Hematopoietic multipotent progenitor cell (in vitro differentiated cells): ENCODE data around the gene BAZ2B. TPM values are rescaled to one million over a fixed set of nuclear protein-coding genes. Genes with fewer than 3 reads are reported as not detected.
A peak's percentile ranks its signal among the peaks of the same experiment; 100 is the strongest.

Experiments
- DNase-seq, 3 donors: peaks; one replicate each; pipeline ENCODE4 v3.0.0-alpha.2; 2011 to 2015; ENCODE audit warnings: low read depth in 2 of 3, low spot score in 2 of 3
- total RNA-seq: library from RNA; depleted of rRNA; stranded (reverse); fragments of >200 nt; gene quantifications from one replicate; pipeline ENCODE4 v1.2.3, GENCODE V29; 2012

BAZ2B gene
- total RNA-seq, 1 donor: 72.7 TPM

GRCh38 chr2:159476329-159476728 lies 140.0 kb downstream of the BAZ2B start:
- no peak for DNase-seq

- no peak for DNase-seq
These were observed 140.6 kb downstream of the BAZ2B start for GRCh38 chr2:159475793-159476192.

DNA sequence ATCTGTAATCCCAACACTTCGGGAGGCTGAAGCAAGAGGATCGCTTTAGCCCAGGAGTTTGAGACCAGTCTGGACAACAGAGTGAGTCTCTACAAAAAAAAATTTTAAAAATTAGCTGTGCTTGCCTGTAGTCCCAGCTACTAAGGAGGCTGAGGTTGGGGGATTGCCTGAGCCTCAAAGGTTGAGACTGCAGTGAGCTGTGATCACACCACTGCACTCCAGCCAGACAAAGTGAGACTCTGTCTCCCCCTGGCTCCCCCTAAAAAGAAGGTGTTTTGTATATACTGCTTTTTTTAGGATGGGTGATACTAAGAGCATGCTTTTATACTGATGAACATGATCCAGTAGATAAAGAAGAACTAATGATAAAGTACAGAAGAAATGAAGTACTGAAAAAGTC lies 145.0 kb downstream of the BAZ2B start:
- DNase-seq: no peak

DNA sequence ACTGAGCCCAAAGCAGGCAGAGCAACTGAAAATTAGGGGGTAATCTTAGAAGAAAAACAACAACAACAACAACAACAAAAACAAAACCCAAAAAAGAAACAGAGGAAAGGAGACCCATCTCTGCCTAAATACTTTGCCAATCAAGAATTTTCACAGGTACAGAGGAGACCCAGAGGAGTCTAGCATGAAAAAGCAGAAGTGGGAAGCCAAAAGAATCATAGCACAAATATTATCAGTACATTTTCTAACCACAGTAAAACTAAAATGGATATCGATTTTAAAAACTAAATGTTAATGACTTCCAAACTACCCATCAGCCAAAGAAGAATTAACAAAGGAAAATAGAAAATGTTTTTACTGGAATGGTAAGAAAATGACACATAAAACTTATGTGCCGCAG lies 148.1 kb downstream of the BAZ2B start:
- DNase-seq: no peak

GRCh38 chr2:159462961-159463360 lies 153.4 kb downstream of the BAZ2B start:
- no peak for DNase-seq

DNA sequence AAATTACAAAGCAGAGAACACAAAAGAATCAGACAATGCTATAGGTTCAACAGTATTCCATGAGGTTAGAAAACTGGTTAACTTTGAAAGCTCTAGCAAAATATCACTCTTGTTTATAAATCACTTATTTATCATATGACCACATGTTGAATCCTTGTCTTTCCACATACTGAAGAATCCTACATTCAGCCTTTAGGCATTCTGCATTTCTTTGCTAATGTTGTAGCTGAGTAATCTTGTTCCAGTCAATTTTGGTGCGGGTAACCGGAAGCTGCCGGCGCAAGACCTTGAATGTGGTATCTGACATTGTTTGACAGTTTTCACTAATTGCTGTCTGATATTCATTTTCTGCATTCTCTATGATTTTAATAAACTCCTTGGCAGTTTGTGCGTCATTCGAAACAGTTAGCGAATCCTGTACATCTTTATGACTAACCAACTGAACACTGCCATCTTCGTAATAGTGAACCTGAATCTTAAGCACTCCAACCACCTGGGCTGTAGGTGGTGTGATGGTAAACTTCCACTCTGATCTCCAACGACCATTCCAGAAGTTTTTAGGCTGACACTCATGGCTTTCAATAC lies 154.1 kb downstream of the BAZ2B start:
- no peak for DNase-seq

DNA sequence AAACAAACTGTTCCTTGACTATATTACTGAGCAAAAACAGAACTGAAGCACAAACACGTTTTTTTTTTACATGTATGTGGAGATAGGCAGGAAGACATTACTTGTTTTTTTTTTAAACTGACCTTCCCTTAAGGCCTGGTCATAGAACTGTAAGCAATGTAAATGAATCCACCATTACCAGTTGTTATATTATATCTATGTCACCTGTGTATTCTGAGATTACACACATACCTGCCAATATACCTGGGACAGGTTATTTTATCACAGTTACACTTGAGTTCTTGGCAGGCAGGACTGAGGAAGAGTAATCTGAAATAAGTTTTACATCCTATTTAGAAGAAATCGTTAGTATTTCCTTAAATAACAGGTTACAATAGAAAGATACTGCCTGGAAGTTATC lies 155.3 kb downstream of the BAZ2B start:
- DNase-seq: no peak

GRCh38 chr2:159460227-159460626 lies 156.1 kb downstream of the BAZ2B start:
- DNase-seq: no peak

DNA sequence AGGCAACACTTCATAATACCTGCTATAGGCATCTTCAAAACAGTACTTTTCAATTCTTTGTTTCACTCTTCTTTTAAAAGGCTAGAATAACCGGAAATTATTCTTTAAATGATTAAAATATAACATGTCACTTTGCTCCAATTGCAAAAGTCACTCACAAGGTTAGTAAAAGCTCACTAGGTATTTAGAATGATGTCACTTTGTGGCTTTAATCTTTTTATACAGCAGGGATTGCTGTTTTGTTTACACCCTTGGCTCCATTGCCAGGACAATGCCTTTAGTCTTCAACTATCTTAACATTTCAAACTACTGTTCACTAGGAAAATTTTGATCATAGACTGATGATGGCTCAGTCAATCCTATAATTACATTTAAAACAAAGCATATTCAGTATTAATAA lies 157.1 kb downstream of the BAZ2B start:
- DNase-seq: no peak

DNA sequence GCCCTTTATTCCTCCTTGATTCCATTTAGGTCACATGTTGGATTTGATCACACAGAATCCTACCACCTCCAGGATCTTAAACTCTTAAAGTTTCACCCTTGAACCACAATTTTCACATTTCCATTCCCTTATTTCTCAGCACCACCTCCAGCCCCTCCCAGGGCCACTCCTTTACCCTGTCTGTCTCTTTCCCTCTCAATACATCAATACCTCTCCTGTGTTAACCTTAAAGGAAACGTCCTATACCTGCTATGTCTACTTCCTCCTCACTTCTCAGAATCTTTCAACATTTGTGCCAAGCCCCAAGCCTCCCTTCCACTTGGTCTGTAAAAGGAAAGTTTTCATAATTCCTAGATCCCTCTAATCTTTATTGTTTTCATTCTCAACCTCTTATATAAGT lies 158.8 kb downstream of the BAZ2B start:
- no peak for DNase-seq

DNA sequence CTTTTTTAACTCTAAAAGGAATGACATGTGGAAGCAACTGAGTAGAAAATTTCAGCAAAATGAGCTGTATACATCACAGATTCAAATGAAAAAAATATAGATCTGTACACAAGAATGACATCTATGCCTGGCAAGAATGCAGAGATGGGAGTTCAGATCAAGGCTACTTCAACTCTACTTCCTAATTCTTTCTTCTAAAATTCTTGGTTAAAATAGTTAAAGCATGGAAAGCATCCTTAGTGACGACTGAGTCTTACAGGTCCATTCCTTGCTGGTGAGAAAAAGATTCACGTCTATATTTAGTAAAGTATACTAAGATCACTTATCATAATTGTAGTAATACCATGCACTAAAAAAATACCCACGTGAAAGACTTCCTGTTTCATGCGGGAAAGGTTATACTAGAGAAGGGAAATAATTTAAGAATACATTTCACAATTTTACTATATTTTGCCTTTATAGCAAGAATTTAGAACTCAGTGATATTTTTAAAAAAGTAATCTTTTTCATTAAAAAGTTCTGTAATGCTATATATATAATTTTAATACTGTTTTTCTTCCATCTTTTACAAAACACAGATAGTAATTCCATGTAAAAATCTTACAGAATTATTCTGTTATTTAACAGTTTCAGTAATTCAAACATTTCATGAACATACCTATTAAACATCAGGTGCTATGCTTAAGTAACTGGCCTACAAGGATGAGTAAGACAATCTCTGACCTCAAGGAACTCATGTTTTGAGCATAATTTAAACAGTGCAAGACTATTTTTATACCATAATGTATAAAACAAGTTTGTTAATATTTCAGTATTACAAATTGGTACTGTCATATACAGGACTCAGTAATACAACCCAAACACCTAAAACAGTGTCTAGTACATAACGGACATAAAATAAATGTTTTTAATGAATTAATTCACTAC lies 159.6 kb downstream of the BAZ2B start:
- peak in 1 of 3 donors; percentile 25 for DNase-seq

GRCh38 chr2:159455330-159455918 lies 160.9 kb downstream of the BAZ2B start:
- no peak for DNase-seq

DNA sequence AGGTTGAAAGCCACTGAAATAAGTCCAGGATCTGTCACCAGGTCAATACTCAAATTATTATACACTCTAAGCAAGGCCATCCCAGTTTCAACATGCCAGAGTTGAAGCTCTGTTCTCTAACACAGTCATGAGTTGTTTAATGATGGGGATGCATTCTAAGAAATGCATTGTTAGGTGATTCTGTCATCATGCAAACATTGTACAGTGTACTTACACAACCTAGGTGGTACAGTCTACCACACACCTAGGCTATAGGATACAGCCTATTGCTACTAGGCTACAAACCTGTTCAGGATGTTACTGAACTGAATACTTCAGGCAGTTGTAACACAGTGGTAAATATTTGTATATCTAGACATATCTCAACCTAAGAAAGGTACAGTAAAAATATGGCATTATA lies 162.2 kb downstream of the BAZ2B start:
- no peak for DNase-seq

GRCh38 chr2:159450180-159450579 lies 166.2 kb downstream of the BAZ2B start:
- no peak for DNase-seq

- no peak for DNase-seq
These were observed 166.7 kb downstream of the BAZ2B start for GRCh38 chr2:159449504-159450124.

- no peak for DNase-seq
These were observed 169.5 kb downstream of the BAZ2B start for GRCh38 chr2:159446817-159447216.

DNA sequence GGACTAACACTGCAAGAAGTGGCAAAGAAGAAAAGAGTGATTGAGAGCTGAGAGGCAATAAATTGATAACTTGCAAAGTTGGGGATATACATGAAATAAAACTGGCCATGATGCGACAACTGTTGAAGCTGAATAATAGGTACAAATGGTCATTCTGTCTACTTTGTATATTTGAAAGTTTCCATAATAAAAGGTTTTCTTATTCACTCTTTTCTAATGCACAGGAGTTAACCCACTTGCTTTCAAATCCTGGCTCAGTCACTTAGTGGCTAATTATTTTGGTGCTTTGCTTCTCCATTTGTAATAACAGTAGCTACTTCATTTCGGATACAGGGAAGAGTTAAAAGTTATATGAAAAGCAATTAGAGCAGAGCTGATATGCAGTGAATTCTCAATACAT lies 170.1 kb downstream of the BAZ2B start:
- DNase-seq: no peak

- no peak for DNase-seq
These were observed 171.0 kb downstream of the BAZ2B start for GRCh38 chr2:159445307-159445706.

DNA sequence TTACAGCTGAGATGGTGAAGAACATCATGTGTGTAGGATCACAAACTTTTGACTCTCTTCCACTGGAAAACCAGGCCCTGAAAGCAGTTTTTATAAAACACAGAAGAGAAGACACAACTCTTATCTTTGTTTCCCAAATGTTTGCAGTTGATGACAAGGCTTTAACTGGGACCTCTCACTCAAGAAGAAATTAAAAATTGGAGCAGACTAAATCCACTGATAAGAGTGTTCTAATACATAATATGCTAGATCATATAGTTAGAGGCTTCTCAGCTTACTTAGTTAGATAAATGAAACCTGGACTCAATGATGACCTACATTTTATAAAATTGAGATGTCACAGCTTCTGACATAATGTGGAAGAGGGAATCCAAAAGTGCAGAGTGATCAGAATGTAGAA lies 171.6 kb downstream of the BAZ2B start:
- no peak for DNase-seq

GRCh38 chr2:159442159-159442852 lies 174.0 kb downstream of the BAZ2B start:
- DNase-seq: no peak

DNA sequence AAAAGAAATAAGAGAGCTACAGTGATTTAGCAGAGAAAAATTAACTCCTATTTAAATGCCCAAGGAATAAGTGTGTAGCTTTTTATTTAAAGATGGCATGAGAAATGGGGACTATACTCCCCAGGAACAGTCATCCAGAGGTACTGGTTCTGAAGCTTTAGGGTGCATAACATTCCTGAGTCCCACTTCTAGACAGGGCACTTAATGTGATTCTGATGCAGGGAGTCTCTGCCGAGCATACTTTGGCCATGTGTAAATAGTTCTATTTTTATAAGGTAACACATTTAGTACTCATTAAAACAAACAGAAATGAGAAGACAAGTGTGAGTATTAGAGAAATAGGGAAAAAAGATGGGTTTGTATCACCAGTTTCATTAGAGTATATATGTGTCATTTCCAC lies 175.2 kb downstream of the BAZ2B start:
- DNase-seq: no peak
